Endothelial cell (in vitro differentiated cells): ENCODE data around the gene TH. TPM values are rescaled to one million over a fixed set of nuclear protein-coding genes. Genes with fewer than 3 reads are reported as not detected.

Source experiments
- DNase-seq: peaks from one replicate; pipeline ENCODE4 v3.0.0; 2021; ENCODE audit warnings: low spot score
- H3K27ac Mint-ChIP-seq: one replicate; pipeline ENCODE4 v1.8.0; 2021; ENCODE audit warnings: mixed read lengths, inconsistent platforms; ENCODE audit not compliant: unreplicated experiment
- H3K27me3 Mint-ChIP-seq: one replicate; pipeline ENCODE4 v1.8.0; 2021; ENCODE audit warnings: mild to moderate bottlenecking, moderate library complexity, mixed read lengths, inconsistent platforms; ENCODE audit not compliant: unreplicated experiment
- H3K36me3 Mint-ChIP-seq: one replicate; pipeline ENCODE4 v1.8.0; 2021; ENCODE audit warnings: mild to moderate bottlenecking, low read depth, mixed read lengths, inconsistent platforms; ENCODE audit not compliant: unreplicated experiment
- H3K4me1 Mint-ChIP-seq: one replicate; pipeline ENCODE4 v1.8.0; 2021; ENCODE audit warnings: mild to moderate bottlenecking, mixed read lengths, inconsistent platforms; ENCODE audit not compliant: unreplicated experiment
- H3K4me3 Mint-ChIP-seq: one replicate; pipeline ENCODE4 v1.8.0; 2021; ENCODE audit warnings: mild to moderate bottlenecking, mixed read lengths, inconsistent platforms; ENCODE audit not compliant: unreplicated experiment
- H3K9me3 Mint-ChIP-seq: one replicate; pipeline ENCODE4 v1.8.0; 2021; ENCODE audit warnings: mixed read lengths, inconsistent platforms; ENCODE audit not compliant: unreplicated experiment
- total RNA-seq: library from RNA; stranded (reverse); fragmentation: NEBNext Ultra II Directional; extraction: Animal tissue kit (Norgen Biotek cat#: 25700); gene quantifications from one replicate; pipeline ENCODE4 v1.2.1, GENCODE V29; 2021; ENCODE audit not compliant: unreplicated experiment
- TF ChIP-seq, protein P1 (sequence below): fragments of 200-600 bp; sonication (generic); IDR thresholded peaks from one replicate; pipeline ENCODE4 v1.5.0; 2021; ENCODE audit warnings: antibody characterized with exemption; ENCODE audit not compliant: unreplicated experiment

The TH gene
- total RNA-seq, 1 donor from 2014 or later, result not detected

DNA sequence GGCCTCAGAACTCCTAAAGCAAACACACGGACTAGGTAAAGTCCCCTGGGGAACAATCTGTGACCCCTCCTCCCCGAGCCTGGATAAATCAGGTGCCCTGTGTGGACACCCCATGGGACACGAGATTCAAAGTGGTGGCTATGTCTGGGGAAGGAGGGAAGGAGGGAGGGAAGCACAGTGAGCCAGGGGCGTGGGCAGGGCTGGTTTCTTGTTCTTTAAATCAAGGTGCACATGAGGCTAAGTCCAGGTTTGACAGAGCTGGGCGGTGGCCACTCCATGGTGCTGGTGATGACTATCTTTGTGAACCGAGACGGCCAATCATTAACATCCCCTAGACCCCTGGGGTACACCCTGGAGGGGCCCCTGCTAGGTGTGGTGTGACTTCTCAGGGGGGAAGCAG, 20.3 kb upstream of the TH start:
- Mint-ChIP-seq H3K27ac (no peak overlapping the region), H3K9me3 (no peaks in the 10 kb centered on the region)

DNA sequence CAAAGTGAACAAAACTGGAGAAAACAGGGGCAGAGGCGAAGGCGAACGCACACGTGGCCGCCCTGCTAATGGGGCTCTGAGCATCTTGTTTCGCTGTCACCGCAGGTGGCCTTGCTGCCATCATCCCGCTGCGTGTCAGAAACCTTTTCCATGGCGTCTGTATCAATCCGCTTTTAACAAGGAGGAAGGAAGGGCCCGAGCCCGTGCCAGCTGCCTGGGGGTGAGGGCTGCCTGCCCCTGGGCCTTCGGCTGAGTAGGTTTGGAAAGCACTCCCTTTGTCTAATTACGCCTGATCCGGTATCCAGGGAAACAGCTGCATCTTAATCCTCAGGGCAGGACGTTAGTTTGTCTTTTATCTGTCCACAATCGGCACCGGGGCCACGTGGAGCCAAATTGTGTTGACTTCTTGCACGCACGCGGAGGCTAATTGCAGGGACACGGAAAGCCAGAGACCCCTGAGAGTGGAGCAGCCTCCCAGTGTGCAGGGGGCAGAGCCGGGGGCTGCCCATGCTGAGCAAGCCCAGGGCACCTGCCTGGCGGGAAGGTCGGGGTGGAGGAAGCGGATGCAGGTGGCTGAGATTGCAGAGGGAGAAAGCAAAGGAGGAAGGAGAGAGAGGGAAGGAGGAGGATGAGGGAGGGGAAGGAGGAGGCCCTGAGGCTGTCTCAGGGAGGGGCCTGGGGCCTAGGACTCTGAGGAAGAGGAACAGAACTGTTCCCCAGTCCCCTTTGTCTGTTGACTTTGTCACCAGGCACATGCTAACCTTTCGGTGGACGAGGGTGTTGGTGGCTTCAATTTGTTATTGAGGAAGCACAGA, 19.2 kb upstream of the TH start:
- Mint-ChIP-seq H3K4me1 (no peaks in the 10 kb centered on the region), H3K9me3 (no peaks in the 10 kb centered on the region), H3K4me3 (no peak overlapping the region), H3K27ac (no peak overlapping the region), H3K36me3 (no peaks in the 10 kb centered on the region), H3K27me3 (peaks cover 7% of the 10 kb centered on the region)
- TF ChIP-seq, protein P1, sequence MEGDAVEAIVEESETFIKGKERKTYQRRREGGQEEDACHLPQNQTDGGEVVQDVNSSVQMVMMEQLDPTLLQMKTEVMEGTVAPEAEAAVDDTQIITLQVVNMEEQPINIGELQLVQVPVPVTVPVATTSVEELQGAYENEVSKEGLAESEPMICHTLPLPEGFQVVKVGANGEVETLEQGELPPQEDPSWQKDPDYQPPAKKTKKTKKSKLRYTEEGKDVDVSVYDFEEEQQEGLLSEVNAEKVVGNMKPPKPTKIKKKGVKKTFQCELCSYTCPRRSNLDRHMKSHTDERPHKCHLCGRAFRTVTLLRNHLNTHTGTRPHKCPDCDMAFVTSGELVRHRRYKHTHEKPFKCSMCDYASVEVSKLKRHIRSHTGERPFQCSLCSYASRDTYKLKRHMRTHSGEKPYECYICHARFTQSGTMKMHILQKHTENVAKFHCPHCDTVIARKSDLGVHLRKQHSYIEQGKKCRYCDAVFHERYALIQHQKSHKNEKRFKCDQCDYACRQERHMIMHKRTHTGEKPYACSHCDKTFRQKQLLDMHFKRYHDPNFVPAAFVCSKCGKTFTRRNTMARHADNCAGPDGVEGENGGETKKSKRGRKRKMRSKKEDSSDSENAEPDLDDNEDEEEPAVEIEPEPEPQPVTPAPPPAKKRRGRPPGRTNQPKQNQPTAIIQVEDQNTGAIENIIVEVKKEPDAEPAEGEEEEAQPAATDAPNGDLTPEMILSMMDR, result no peak
- DNase-seq, result no peak

More for the DNA sequence above, 20.3 kb upstream of the TH start:
- Mint-ChIP-seq H3K27me3 (peaks cover 10% of the 10 kb centered on the region), H3K4me3 (no peak overlapping the region), H3K36me3 (peaks cover 5% of the 10 kb centered on the region), H3K4me1 (no peaks in the 10 kb centered on the region)
- DNase-seq, result no peak
- TF ChIP-seq, protein P1, result no peak

DNA sequence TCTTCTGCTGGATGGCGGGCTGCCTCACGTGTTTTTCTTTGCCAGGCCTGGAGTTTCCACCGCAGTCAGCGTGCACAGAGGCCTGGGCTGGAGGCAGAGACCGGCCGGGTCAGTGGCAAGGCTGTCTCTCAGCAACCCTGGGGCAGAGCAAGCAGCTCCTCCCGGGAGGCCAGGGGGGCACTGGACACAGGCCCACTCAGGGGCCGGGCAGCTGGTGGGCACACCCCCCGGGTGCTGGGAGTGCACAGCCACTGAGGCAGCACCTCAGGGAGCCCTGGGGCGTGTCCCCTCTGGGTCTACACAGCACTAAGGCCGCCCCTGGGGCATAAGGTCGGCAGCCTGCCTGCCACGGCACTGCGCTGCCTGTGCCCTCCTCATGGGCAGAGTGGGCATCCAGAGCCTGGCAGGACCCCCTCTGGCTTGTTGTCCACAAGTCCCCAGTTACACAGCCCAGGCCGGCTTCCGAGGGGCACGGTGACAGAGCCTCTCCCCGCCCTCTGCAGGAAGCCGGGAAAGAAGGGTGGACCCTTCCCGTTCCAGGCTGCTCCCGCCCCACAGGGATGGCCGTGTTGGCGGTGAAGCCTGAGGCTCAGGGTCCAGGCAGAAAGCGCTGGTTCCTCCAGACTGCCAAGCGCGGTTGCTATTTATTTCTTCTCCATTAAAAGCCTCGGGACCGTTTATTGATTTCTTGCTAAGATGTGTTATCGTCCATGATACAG, 18.5 kb upstream of the TH start:
- Mint-ChIP-seq H3K36me3 (no peaks in the 10 kb centered on the region), H3K9me3 (no peaks in the 10 kb centered on the region), H3K27me3 (peaks cover 4% of the 10 kb centered on the region), H3K4me3 (no peak overlapping the region), H3K4me1 (no peaks in the 10 kb centered on the region), H3K27ac (no peak overlapping the region)
- DNase-seq, result no peak
- TF ChIP-seq, protein P1, result no peak

DNA sequence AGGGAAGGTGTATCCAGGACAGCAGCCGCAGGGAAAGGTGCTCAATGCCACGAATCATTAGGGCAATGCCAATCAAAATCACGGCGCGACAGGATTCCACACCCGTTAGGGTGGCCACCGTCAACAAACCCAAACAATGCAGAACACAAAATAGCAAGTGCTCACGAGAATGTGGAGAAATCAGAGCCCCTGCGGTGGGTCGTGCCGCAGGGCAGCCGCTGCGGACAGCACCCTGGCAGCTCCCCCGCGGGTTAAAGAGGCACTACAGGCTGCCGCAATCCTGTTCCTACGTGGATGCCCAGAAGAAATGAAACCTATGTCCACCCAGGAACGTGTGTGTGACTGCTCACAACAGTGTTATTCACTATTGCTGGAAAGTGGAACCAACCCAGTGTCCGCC, 17.1 kb upstream of the TH start:
- Mint-ChIP-seq H3K4me1 (no peaks in the 10 kb centered on the region), H3K9me3 (no peaks in the 10 kb centered on the region), H3K36me3 (no peaks in the 10 kb centered on the region), H3K27ac (no peak overlapping the region), H3K27me3 (peaks cover 4% of the 10 kb centered on the region), H3K4me3 (no peak overlapping the region)
- DNase-seq, result no peak
- TF ChIP-seq, protein P1, result no peak

DNA sequence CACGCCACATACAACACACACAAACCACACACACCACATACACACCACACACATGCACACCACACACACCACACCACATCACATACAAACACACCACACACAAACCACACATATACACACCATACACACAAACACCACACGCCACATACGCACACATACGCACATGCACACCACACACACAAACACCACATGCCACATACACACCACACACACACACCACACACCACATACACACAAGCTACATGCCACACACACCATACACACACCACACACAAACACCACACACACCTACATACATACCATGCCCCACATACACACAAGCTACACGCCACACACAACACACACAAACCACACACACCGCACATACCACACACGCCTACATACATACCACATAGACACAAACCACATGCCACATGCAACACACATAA, 15.7 kb upstream of the TH start:
- no peak for DNase-seq
- no peak overlapping the region for H3K27ac Mint-ChIP-seq
- no peak overlapping the region for H3K4me3 Mint-ChIP-seq
- no peaks in the 10 kb centered on the region for H3K36me3 Mint-ChIP-seq
- H3K9me3 Mint-ChIP-seq, result no peaks in the 10 kb centered on the region
- TF ChIP-seq, protein P1, result no peak
- H3K4me1 Mint-ChIP-seq, result no peaks in the 10 kb centered on the region
- peaks cover 6% of the 10 kb centered on the region for H3K27me3 Mint-ChIP-seq
